Lower leg skin (tissue), 4 donors: ENCODE measurements around the gene ZNF451. TPM values are rescaled to one million over a fixed set of nuclear protein-coding genes. Genes with fewer than 3 reads are reported as not detected.

ENCODE experiments used
- DNase-seq, 2 donors: peaks; one replicate each; pipeline ENCODE4 v3.0.0-alpha.2; 2019; ENCODE audit warnings: low spot score in 2 of 2
- H3K4me3 ChIP-seq: fragments of 200-600 bp; sonication (generic); 2 replicates; pipeline ENCODE4 v1.5.1; 2017; ENCODE audit warnings: mild to moderate bottlenecking, low read depth; ENCODE audit not compliant: poor library complexity, severe bottlenecking
- POLR2A ChIP-seq, 2 donors: fragments of 450-650 bp; IDR thresholded peaks; one replicate each; pipeline ENCODE4 v1.6.1; 2016 to 2017; ENCODE audit warnings: antibody characterized with exemption in 2 of 2, mild to moderate bottlenecking in 1 of 2, moderate library complexity in 1 of 2
- WGBS, 2 donors: methylation state at CpG; one replicate each; pipeline ENCODE4 v1.1.5; 2018; 5-methylcytosine and 5-hydroxymethylcytosine counted together
- intact Hi-C: fragments of 100-400 bp; cut with DNase I; formaldehyde crosslinking; loops from one replicate; pipeline ENCODE4 v1.15.0; 2023; ENCODE audit warnings: low total_unique reads
- total RNA-seq, 4 donors: library from RNA; depleted of rRNA; stranded (reverse); fragments of >200 nt; gene quantifications; one replicate each; pipeline ENCODE4 v1.1.0, GENCODE V29; 2016
- TF ChIP-seq, protein P1 (sequence below), 3 donors: fragments of 450-650 bp; IDR thresholded peaks; one replicate each; pipeline ENCODE4 v1.5.1; 2016; ENCODE audit warnings: antibody characterized with exemption in 3 of 3, mild to moderate bottlenecking in 3 of 3, moderate library complexity in 2 of 3

Gene ZNF451
- total RNA-seq, 4 donors from 2014 or later, result 36.8 to 68.9 (median 49.7) TPM

GRCh38 chr6:57138026-57138425, 48.0 kb downstream of the ZNF451 start:
- H3K4me3 ChIP-seq, result no peak overlapping the region
- intact Hi-C loops, result no loop called here
- 93 to 94% methylated on average over 11 of the region's 11 CpGs for WGBS, 2 donors
- no peak for TF ChIP-seq POLR2A (IDR thresholded peaks at IDR 0.05)
- TF ChIP-seq, protein P1, sequence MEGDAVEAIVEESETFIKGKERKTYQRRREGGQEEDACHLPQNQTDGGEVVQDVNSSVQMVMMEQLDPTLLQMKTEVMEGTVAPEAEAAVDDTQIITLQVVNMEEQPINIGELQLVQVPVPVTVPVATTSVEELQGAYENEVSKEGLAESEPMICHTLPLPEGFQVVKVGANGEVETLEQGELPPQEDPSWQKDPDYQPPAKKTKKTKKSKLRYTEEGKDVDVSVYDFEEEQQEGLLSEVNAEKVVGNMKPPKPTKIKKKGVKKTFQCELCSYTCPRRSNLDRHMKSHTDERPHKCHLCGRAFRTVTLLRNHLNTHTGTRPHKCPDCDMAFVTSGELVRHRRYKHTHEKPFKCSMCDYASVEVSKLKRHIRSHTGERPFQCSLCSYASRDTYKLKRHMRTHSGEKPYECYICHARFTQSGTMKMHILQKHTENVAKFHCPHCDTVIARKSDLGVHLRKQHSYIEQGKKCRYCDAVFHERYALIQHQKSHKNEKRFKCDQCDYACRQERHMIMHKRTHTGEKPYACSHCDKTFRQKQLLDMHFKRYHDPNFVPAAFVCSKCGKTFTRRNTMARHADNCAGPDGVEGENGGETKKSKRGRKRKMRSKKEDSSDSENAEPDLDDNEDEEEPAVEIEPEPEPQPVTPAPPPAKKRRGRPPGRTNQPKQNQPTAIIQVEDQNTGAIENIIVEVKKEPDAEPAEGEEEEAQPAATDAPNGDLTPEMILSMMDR (IDR thresholded peaks at IDR 0.05), result no peak
- DNase-seq, result no peak

GRCh38 chr6:57141451-57142177, 51.6 kb downstream of the ZNF451 start:
- WGBS, 2 donors, result 90 to 94% methylated on average over 4 of the region's 4 CpGs
- TF ChIP-seq, protein P1 (IDR thresholded peaks at IDR 0.05), result no peak
- no peak for TF ChIP-seq POLR2A (IDR thresholded peaks at IDR 0.05)
- no peak overlapping the region for H3K4me3 ChIP-seq
- intact Hi-C loops, result no loop called here
- no peak for DNase-seq

GRCh38 chr6:57142178-57142525, 52.2 kb downstream of the ZNF451 start:
- no peak overlapping the region for H3K4me3 ChIP-seq
- 75 to 82% methylated on average over 1 of the region's 1 CpG for WGBS, 2 donors
- TF ChIP-seq, protein P1 (IDR thresholded peaks at IDR 0.05), result no peak
- no peak for TF ChIP-seq POLR2A (IDR thresholded peaks at IDR 0.05)
- DNase-seq, result no peak
- intact Hi-C loops, result no loop called here

DNA sequence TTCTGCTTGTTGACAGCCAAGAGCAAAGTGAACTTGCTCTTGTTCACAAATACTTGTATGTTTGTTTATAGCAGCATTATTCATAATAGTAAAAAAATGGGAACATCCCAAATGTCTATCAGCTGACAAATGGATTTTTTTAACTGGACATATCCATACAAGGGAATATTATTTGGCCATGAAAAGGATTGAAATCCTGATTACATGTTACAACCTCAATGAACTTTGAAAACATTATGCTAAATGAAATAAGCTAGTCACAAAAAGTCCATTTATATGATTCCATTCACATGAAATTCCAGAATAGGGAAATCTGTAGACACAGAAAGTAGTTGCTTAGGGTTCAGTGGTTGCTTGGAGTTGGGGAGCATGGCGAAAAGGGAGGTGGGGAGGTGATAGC, 53.7 kb downstream of the ZNF451 start:
- intact Hi-C loops, result no loop called here
- no peak for TF ChIP-seq POLR2A (IDR thresholded peaks at IDR 0.05)
- TF ChIP-seq, protein P1 (IDR thresholded peaks at IDR 0.05), result no peak
- no peak overlapping the region for H3K4me3 ChIP-seq
- 96 to 97% methylated on average over 1 of the region's 1 CpG for WGBS, 2 donors
- DNase-seq, result no peak

- no peak overlapping the region for H3K4me3 ChIP-seq
- WGBS, 2 donors, result 97 to 99% methylated on average over 5 of the region's 5 CpGs
- DNase-seq, result no peak
- no peak for TF ChIP-seq POLR2A (IDR thresholded peaks at IDR 0.05)
- TF ChIP-seq, protein P1 (IDR thresholded peaks at IDR 0.05), result no peak
- intact Hi-C loops, result no loop called here
These were observed 57.4 kb downstream of the ZNF451 start for GRCh38 chr6:57147401-57147800.
